Measurements from ENCODE around the gene USP6NL. TPM values are rescaled to one million over a fixed set of nuclear protein-coding genes. Genes with fewer than 3 reads are reported as not detected.

USP6NL gene
- polyA plus RNA-seq, 1 donor (not counting 4 experiments of a cell fraction or from before 2014, with no cell fraction given), result 8.7 TPM

DNA sequence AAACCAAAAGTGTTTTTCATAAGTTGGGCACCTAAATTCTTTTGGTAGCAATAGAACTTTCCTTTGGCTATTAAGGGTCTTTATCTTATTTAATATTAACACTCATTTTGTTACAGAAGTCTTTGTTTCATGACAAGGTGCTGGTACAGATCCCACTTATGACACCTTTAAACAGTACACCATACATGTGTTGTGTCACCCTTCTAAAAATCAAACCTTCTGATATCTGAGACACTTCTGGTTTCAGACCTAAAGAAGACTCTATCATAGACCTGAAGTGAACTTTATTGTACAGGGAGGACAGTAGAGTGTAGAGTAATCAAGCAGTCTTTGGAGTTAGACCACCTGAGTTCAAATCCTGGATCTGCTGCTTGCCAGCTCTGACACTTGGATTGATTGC, 5.8 kb upstream of the USP6NL start:
- no peak overlapping the region for H3K4me2 ChIP-seq (ENCODE audit: control insufficient read depth, extremely low read depth, insufficient read depth, low read depth, low read length)
- no peaks in the 10 kb centered on the region for H4K20me1 ChIP-seq (ENCODE audit: control insufficient read depth, extremely low read depth, insufficient read depth, low read length)
- H3K4me3 ChIP-seq (ENCODE audit: control insufficient read depth in 2 of 3, extremely low read depth in 1 of 3, insufficient read depth in 2 of 3, low read depth in 1 of 3, low read length in 3 of 3), result no peak overlapping the region
- dilution Hi-C loops (cut with MboI; ENCODE audit: extremely low pct_ligation_motif_present, low sequenced_read_pairs), result no loop called here
- no peaks in the 10 kb centered on the region for H3K36me3 ChIP-seq (ENCODE audit: control insufficient read depth in 2 of 2, extremely low read depth in 1 of 2, insufficient read depth in 2 of 2, low read length in 2 of 2)
- no peaks in the 10 kb centered on the region for H3K9me1 ChIP-seq (ENCODE audit: control insufficient read depth, extremely low read depth, insufficient read depth, low read length)
- no peaks in the 10 kb centered on the region for H3K27me3 ChIP-seq (ENCODE audit: control insufficient read depth, extremely low read depth, insufficient read depth, low read length)
- DNase-seq (ENCODE audit: low read depth, low spot score) (no peak), FAIRE-seq (no peak)
- no peaks in the 10 kb centered on the region for H3K9me3 ChIP-seq (ENCODE audit: control insufficient read depth, low read depth, low read length)
- no peak overlapping the region for H2AFZ ChIP-seq (ENCODE audit: control insufficient read depth, low read length)
- H3K4me1 ChIP-seq (ENCODE audit: control insufficient read depth, extremely low read depth, insufficient read depth, low read length), result peaks cover 4% of the 10 kb centered on the region
- no peak overlapping the region for H3K9ac ChIP-seq (ENCODE audit: control insufficient read depth, extremely low read depth, insufficient read depth, low read length)
- no peaks in the 10 kb centered on the region for H3K79me2 ChIP-seq (ENCODE audit: control insufficient read depth, insufficient read depth, low read length)
- TF ChIP-seq, protein P1, sequence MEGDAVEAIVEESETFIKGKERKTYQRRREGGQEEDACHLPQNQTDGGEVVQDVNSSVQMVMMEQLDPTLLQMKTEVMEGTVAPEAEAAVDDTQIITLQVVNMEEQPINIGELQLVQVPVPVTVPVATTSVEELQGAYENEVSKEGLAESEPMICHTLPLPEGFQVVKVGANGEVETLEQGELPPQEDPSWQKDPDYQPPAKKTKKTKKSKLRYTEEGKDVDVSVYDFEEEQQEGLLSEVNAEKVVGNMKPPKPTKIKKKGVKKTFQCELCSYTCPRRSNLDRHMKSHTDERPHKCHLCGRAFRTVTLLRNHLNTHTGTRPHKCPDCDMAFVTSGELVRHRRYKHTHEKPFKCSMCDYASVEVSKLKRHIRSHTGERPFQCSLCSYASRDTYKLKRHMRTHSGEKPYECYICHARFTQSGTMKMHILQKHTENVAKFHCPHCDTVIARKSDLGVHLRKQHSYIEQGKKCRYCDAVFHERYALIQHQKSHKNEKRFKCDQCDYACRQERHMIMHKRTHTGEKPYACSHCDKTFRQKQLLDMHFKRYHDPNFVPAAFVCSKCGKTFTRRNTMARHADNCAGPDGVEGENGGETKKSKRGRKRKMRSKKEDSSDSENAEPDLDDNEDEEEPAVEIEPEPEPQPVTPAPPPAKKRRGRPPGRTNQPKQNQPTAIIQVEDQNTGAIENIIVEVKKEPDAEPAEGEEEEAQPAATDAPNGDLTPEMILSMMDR (optimal IDR thresholded peaks at IDR 0.05 in 1 of 3, IDR thresholded peaks at IDR 0.05 in 1 of 3, conservative IDR thresholded peaks at IDR 0.05 in 1 of 3; ENCODE audit: extremely low read depth in 1 of 3, insufficient read depth in 2 of 3, low read length in 3 of 3), result no peak
- no peak for TF ChIP-seq EZH2 (IDR thresholded peaks at IDR 0.05; ENCODE audit: low read length)
- no peak overlapping the region for H3K27ac ChIP-seq (ENCODE audit: control insufficient read depth, insufficient read depth, low read length)

DNA sequence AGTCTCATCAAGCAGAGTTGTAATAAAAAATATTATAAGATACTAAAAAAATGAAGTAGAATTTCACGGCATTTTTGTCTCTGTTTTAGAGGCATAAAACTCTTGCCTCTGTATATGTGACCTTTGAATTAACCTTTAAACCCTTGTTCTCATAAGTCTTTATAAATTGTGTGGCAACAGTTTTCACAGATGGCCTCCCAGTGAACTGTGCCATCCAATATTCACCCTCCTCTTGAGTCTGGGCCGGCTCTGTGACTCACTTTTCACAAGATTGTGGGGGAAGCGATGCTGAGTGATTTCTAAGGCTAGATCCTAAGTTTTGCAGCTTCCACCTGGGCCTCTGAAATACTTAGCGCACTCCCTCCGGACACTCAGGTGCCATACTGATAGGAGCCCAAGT, 4.6 kb upstream of the USP6NL start:
- TF ChIP-seq, protein P1 (optimal IDR thresholded peaks at IDR 0.05 in 1 of 3, IDR thresholded peaks at IDR 0.05 in 1 of 3, conservative IDR thresholded peaks at IDR 0.05 in 1 of 3; ENCODE audit: extremely low read depth in 1 of 3, insufficient read depth in 2 of 3, low read length in 3 of 3), result no peak
- no peak for TF ChIP-seq EZH2 (IDR thresholded peaks at IDR 0.05; ENCODE audit: low read length)
- H3K9ac ChIP-seq (ENCODE audit: control insufficient read depth, extremely low read depth, insufficient read depth, low read length), result no peak overlapping the region
- H3K9me1 ChIP-seq (ENCODE audit: control insufficient read depth, extremely low read depth, insufficient read depth, low read length), result no peaks in the 10 kb centered on the region
- no peak overlapping the region for H3K4me3 ChIP-seq (ENCODE audit: control insufficient read depth in 2 of 3, extremely low read depth in 1 of 3, insufficient read depth in 2 of 3, low read depth in 1 of 3, low read length in 3 of 3)
- H4K20me1 ChIP-seq (ENCODE audit: control insufficient read depth, extremely low read depth, insufficient read depth, low read length), result no peaks in the 10 kb centered on the region
- H3K9me3 ChIP-seq (ENCODE audit: control insufficient read depth, low read depth, low read length), result no peaks in the 10 kb centered on the region
- no peak overlapping the region for H3K27ac ChIP-seq (ENCODE audit: control insufficient read depth, insufficient read depth, low read length)
- peaks cover 9% of the 10 kb centered on the region for H3K4me1 ChIP-seq (ENCODE audit: control insufficient read depth, extremely low read depth, insufficient read depth, low read length)
- H3K4me2 ChIP-seq (ENCODE audit: control insufficient read depth, extremely low read depth, insufficient read depth, low read depth, low read length), result no peak overlapping the region
- dilution Hi-C loops (cut with MboI; ENCODE audit: extremely low pct_ligation_motif_present, low sequenced_read_pairs), result no loop called here
- H2AFZ ChIP-seq (ENCODE audit: control insufficient read depth, low read length), result no peak overlapping the region
- H3K79me2 ChIP-seq (ENCODE audit: control insufficient read depth, insufficient read depth, low read length), result no peaks in the 10 kb centered on the region
- DNase-seq (ENCODE audit: low read depth, low spot score) (no peak), FAIRE-seq (no peak)
- H3K36me3 ChIP-seq (ENCODE audit: control insufficient read depth in 2 of 2, extremely low read depth in 1 of 2, insufficient read depth in 2 of 2, low read length in 2 of 2), result no peaks in the 10 kb centered on the region
- H3K27me3 ChIP-seq (ENCODE audit: control insufficient read depth, extremely low read depth, insufficient read depth, low read length), result no peaks in the 10 kb centered on the region
